Measurements from ENCODE around the gene PNPO.

PNPO gene

DNA sequence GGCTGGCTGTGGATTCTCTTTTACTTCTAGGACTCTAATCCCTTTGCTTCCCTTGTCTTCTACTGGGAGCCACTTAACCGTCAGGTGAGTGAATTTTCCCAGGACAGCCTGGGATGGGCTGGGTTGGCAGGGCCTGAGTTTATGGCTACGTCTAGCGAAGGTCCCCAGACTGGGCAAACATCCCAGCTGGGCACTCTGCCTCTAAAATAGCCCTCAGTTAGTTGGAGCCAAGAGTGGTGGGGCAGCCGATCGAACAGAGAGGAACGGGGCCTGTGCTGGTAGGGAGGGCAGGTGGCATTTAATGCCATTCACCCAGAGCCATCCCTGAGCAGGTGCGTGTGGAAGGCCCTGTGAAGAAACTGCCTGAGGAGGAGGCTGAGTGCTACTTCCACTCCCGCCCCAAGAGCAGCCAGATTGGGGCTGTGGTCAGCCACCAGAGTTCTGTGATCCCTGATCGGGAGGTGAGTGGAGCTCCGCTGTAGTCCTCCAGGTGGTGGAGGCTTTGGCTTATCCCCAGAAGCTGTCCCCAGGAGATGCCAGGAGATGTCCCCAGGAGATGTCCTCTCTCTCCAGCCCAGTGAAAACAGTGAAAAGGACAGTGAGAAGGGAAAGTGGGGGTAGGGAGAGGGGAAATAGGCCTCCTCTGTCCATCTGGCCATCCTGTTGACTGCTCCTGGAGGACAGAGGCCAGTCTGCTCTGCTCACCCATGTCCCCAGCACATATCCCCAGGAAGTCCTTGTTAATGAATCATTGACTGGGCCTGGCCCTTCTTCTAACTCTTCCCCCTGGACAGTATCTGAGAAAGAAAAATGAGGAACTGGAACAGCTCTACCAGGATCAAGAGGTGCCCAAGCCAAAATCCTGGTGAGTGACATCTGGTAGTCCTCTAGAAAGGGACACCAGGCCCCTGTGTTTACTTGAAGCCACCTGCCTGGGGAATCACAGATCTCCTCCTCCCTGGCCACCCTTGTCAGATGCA, 4.4 kb downstream of the PNPO start:
- TF ChIP-seq, protein P1, sequence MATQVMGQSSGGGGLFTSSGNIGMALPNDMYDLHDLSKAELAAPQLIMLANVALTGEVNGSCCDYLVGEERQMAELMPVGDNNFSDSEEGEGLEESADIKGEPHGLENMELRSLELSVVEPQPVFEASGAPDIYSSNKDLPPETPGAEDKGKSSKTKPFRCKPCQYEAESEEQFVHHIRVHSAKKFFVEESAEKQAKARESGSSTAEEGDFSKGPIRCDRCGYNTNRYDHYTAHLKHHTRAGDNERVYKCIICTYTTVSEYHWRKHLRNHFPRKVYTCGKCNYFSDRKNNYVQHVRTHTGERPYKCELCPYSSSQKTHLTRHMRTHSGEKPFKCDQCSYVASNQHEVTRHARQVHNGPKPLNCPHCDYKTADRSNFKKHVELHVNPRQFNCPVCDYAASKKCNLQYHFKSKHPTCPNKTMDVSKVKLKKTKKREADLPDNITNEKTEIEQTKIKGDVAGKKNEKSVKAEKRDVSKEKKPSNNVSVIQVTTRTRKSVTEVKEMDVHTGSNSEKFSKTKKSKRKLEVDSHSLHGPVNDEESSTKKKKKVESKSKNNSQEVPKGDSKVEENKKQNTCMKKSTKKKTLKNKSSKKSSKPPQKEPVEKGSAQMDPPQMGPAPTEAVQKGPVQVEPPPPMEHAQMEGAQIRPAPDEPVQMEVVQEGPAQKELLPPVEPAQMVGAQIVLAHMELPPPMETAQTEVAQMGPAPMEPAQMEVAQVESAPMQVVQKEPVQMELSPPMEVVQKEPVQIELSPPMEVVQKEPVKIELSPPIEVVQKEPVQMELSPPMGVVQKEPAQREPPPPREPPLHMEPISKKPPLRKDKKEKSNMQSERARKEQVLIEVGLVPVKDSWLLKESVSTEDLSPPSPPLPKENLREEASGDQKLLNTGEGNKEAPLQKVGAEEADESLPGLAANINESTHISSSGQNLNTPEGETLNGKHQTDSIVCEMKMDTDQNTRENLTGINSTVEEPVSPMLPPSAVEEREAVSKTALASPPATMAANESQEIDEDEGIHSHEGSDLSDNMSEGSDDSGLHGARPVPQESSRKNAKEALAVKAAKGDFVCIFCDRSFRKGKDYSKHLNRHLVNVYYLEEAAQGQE (IDR thresholded peaks at IDR 0.05; ENCODE audit: insufficient read depth in 1 of 2, low read depth in 2 of 2, low read length in 2 of 2) = no peak
- no peak for TF ChIP-seq SIN3A (IDR thresholded peaks at IDR 0.05; ENCODE audit: borderline replicate concordance, insufficient read depth, low read length)
- TF ChIP-seq POLR2AphosphoS5 (IDR thresholded peaks at IDR 0.05; ENCODE audit: low read depth, low read length) = no peak
- TF ChIP-seq FOXP2 (optimal IDR thresholded peaks at IDR 0.05; ENCODE audit: borderline replicate concordance, extremely low read depth, extremely low read length, insufficient read depth) = no peak
- no peak for TF ChIP-seq TAF1 (IDR thresholded peaks at IDR 0.05; ENCODE audit: borderline replicate concordance, insufficient read depth, low read length)

DNA sequence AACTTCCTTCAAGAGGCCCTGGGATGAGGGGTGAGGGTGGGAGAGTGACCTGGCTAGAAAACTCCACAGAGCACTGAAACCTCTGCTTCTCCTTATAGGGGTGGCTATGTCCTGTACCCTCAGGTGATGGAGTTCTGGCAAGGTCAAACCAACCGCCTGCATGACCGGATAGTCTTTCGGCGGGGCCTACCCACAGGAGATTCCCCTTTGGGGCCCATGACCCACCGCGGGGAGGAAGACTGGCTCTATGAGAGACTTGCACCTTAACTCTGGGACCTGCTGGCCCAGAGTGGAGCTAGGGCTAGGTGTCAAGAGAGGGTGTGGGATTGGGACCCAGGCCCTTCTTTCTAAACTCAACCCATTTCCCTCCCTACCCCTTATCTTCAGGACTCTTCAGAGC, 5.1 kb downstream of the PNPO start:
- TF ChIP-seq POLR2AphosphoS5 (IDR thresholded peaks at IDR 0.05; ENCODE audit: low read depth, low read length) (no peak), SIN3A (IDR thresholded peaks at IDR 0.05; ENCODE audit: borderline replicate concordance, insufficient read depth, low read length) (no peak), TAF1 (IDR thresholded peaks at IDR 0.05; ENCODE audit: borderline replicate concordance, insufficient read depth, low read length) (no peak), FOXP2 (optimal IDR thresholded peaks at IDR 0.05; ENCODE audit: borderline replicate concordance, extremely low read depth, extremely low read length, insufficient read depth) (no peak)
- TF ChIP-seq, protein P1 (IDR thresholded peaks at IDR 0.05; ENCODE audit: insufficient read depth in 1 of 2, low read depth in 2 of 2, low read length in 2 of 2) = no peak

DNA sequence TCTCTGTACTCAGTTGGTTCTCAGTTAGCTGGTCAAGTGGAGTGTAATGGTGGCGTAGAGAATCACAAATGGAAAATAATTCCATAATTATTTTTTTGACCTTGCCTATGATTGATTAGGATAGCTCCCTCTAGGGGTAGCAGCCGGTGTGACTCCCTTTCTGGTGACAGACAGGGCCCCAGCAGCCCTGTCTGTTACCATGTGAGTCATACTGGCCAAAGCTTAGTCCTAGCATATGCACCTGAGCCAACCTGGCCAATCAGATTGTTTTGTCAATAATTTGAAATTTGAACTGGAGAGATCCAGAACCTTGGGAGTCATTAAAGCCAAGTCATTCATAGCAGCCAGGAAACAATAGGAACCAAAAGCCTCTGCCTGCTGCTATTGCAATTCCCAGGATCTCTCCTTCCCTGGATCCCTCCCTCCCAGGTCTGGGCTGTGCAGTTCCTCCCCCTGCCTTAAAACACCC, 5.6 kb downstream of the PNPO start:
- TF ChIP-seq FOXP2 (optimal IDR thresholded peaks at IDR 0.05; ENCODE audit: borderline replicate concordance, extremely low read depth, extremely low read length, insufficient read depth) (no peak), SIN3A (IDR thresholded peaks at IDR 0.05; ENCODE audit: borderline replicate concordance, insufficient read depth, low read length) (no peak)
- TF ChIP-seq, protein P1 (IDR thresholded peaks at IDR 0.05; ENCODE audit: insufficient read depth in 1 of 2, low read depth in 2 of 2, low read length in 2 of 2) = no peak

DNA sequence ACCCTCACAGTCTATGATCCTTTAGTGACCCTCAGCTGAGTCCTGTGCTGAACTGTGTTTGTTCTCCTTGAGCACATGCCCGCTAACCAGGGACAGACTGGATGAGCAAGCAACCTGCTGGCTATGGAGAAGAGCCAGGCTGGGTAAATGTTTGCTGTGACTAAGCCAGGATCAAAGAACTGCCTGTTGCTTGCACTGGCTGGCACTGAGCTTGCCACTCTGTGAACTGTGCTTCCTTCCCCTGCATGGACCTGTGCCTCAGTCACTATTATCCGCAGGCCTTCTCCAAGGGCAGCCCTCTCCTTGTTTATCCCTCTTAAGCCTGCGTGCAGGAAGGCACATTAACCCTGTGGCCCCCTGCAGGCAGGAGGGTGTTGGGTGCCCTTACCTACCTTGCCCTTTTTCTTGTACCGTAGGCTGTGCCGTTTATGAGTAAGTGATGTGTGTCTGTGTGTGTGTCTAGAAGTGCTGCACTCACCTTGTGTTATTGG, 7.4 kb downstream of the PNPO start:
- TF ChIP-seq TAF1 (IDR thresholded peaks at IDR 0.05; ENCODE audit: borderline replicate concordance, insufficient read depth, low read length) (no peak), POLR2AphosphoS5 (IDR thresholded peaks at IDR 0.05; ENCODE audit: low read depth, low read length) (no peak), FOXP2 (optimal IDR thresholded peaks at IDR 0.05; ENCODE audit: borderline replicate concordance, extremely low read depth, extremely low read length, insufficient read depth) (no peak), SIN3A (IDR thresholded peaks at IDR 0.05; ENCODE audit: borderline replicate concordance, insufficient read depth, low read length) (no peak)
- TF ChIP-seq, protein P1 (IDR thresholded peaks at IDR 0.05; ENCODE audit: insufficient read depth in 1 of 2, low read depth in 2 of 2, low read length in 2 of 2) = no peak
